A549 treated with CpdA at 1 μM for 4 hours (cell line): ENCODE results near the gene SNX6. TPM values are rescaled to one million over a fixed set of nuclear protein-coding genes. Genes with fewer than 3 reads are reported as not detected.

Experiments used
- total RNA-seq: library from RNA; stranded (reverse); fragments of 200-300 nt; extraction: Qiagen RNA extraction; gene quantifications from 5 replicates; pipeline ENCODE4 v1.2.3, GENCODE V29; 2022; ENCODE audit warnings: low read depth

Gene SNX6
- 69.1 to 113 TPM (median 76.7 TPM) in 5 replicates for total RNA-seq

GRCh38 chr14:34629657-34630529, at the start of gene SNX6:
Gene SNX6, minus strand, starts transcription at chr14:34630148. Its CDS starts 32 bp downstream, at chr14:34630116.

GRCh38 chr14:34539407-34540180, 90.4 kb downstream of the SNX6 start, which contains the start of gene EAPP:
Gene EAPP, minus strand, starts transcription at chr14:34539701. Its CDS starts 73 bp downstream, at chr14:34539628.

Other genes starting within 250 kb of the SNX6 start
- gene SPTSSA, start 167.9 kb downstream of the SNX6 start, total RNA-seq, result 17.3 to 28.0 TPM (median 24.9 TPM) in 5 replicates
- 37.4 to 52.3 TPM (median 39.0 TPM) in 5 replicates for gene EAPP, start 90.4 kb downstream of the SNX6 start, total RNA-seq
- gene CFL2, start 84.4 kb upstream of the SNX6 start, total RNA-seq, result 99.4 to 114 TPM (median 109 TPM) in 5 replicates
- 23.5 to 42.0 TPM (median 27.8 TPM) in 5 replicates for gene BAZ1A, start 245.2 kb upstream of the SNX6 start, total RNA-seq